H1 (cell line): Measurements from ENCODE around the gene FMNL2. TPM values are rescaled to one million over a fixed set of nuclear protein-coding genes. Genes with fewer than 3 reads are reported as not detected.

Experiments used
- CTCF ChIA-PET: fragments of 300-600 bp; sonication (Branson Sonifier 250); formaldehyde crosslinking; loops from one replicate; lab custom pipeline; 2021; ENCODE audit not compliant: partially characterized antibody; lab: Charles Lee
- POLR2A ChIA-PET: fragments of 300-600 bp; sonication (Branson Sonifier 250); formaldehyde crosslinking; loops from one replicate; lab custom pipeline; 2021; ENCODE audit warnings: inconsistent platforms; ENCODE audit not compliant: partially characterized antibody; lab: Charles Lee
- DNase-seq, 2 experiments: peaks; one replicate each; pipeline versions ENCODE4 v3.0.0 to v3.0.0-alpha.2; 2010 to 2022; ENCODE audit warnings: low spot score in 2 of 2, low read depth in 1 of 2, mixed read lengths in 1 of 2
- FAIRE-seq: peaks from 2 replicates; lab custom pipeline; 2011; peaks lifted over from hg19 to GRCh38; lab: Jason Lieb, UNC
- H2AFZ ChIP-seq: 2 replicates; pipeline ENCODE4 v1.8.1; 2012; ENCODE audit warnings: low read length, inconsistent platforms
- H2AK5ac ChIP-seq: 2 replicates; pipeline ENCODE4 v1.6.1; 2013; ENCODE audit warnings: low read depth, low read length
- H2BK120ac ChIP-seq: replicated peaks from 2 replicates; pipeline ENCODE3; 2013; ENCODE audit warnings: low read depth, low read length, inconsistent platforms
- H2BK12ac ChIP-seq: 2 replicates; pipeline ENCODE4 v1.6.1; 2013; ENCODE audit warnings: low read depth, low read length
- H2BK15ac ChIP-seq: 2 replicates; pipeline ENCODE4 v1.6.1; 2013; ENCODE audit warnings: low read length
- H2BK20ac ChIP-seq: 2 replicates; pipeline ENCODE4 v1.6.1; 2013; ENCODE audit warnings: low read length
- H2BK5ac ChIP-seq: 2 replicates; pipeline ENCODE4 v1.6.1; 2013; ENCODE audit warnings: low read depth, low read length
- H3K14ac ChIP-seq: 2 replicates; pipeline ENCODE4 v1.6.1; 2013; ENCODE audit warnings: inconsistent platforms; ENCODE audit not compliant: insufficient read length
- H3K18ac ChIP-seq: 2 replicates; pipeline ENCODE4 v1.6.1; 2013; ENCODE audit warnings: low read length; ENCODE audit errors: extremely low read depth
- H3K23ac ChIP-seq: 2 replicates; pipeline ENCODE4 v1.6.1; 2013; ENCODE audit warnings: inconsistent platforms; ENCODE audit not compliant: insufficient read length
- H3K23me2 ChIP-seq: 2 replicates; pipeline ENCODE4 v1.6.1; 2013; ENCODE audit warnings: low read depth, low read length
- H3K27ac ChIP-seq: 2 replicates; pipeline ENCODE4 v1.6.1; 2011; ENCODE audit warnings: low read depth, low read length, inconsistent platforms
- H3K27me3 ChIP-seq, 4 experiments: replicated peaks in 1 of 4; 1 replicate in 1 of 4; 2 replicates in 3 of 4; pipeline versions ENCODE4 v1.6.1 to v1.8.1; 2011 to 2013; ENCODE audit warnings: low read length in 3 of 4, mild to moderate bottlenecking in 3 of 4, inconsistent platforms in 2 of 4, mixed read lengths in 2 of 4, moderate library complexity in 1 of 4; ENCODE audit not compliant: control insufficient read depth in 3 of 4, insufficient read depth in 3 of 4; ENCODE audit errors: extremely low read depth in 1 of 4
- H3K36me3 ChIP-seq, 4 experiments: 2 replicates each; pipeline versions ENCODE4 v1.6.1 to v1.8.1; 2011 to 2013; ENCODE audit warnings: mild to moderate bottlenecking in 4 of 4, low read length in 3 of 4, moderate library complexity in 2 of 4, control low read depth in 1 of 4, inconsistent platforms in 1 of 4; ENCODE audit not compliant: insufficient read depth in 4 of 4, control insufficient read depth in 2 of 4
- H3K4ac ChIP-seq: replicated peaks from 2 replicates; pipeline ENCODE3; 2013; ENCODE audit warnings: low read length, low read depth, mixed read lengths, inconsistent platforms; ENCODE audit not compliant: insufficient read length
- H3K4me1 ChIP-seq, 4 experiments: replicated peaks in 1 of 4; 1 replicate in 1 of 4; 2 replicates in 3 of 4; pipeline versions ENCODE4 v1.6.1 to v1.8.1; 2011 to 2013; ENCODE audit warnings: low read length in 3 of 4, inconsistent platforms in 2 of 4, mixed read lengths in 1 of 4; ENCODE audit not compliant: insufficient read depth in 4 of 4, control insufficient read depth in 3 of 4
- H3K4me2 ChIP-seq, 2 experiments: 2 replicates each; pipeline versions ENCODE4 v1.6.1 to v1.8.1; 2011 to 2013; ENCODE audit warnings: low read depth in 2 of 2, low read length in 2 of 2, control low read depth in 1 of 2, inconsistent platforms in 1 of 2, mild to moderate bottlenecking in 1 of 2; ENCODE audit not compliant: insufficient read depth in 1 of 2
- H3K4me3 ChIP-seq, 4 experiments: fragments of 200-600, 300-600 bp in 1 of 4; sonication (generic), shearing (Covaris generic), sonication (Bioruptor Twin) in 1 of 4; 2 replicates each; pipeline versions ENCODE4 v1.5.1 to v1.8.1; 2011 to 2016; ENCODE audit warnings: low read length in 4 of 4, low read depth in 3 of 4, control low read depth in 2 of 4, inconsistent platforms in 2 of 4, mild to moderate bottlenecking in 2 of 4, mixed read lengths in 1 of 4, moderate library complexity in 1 of 4; ENCODE audit not compliant: insufficient read depth in 2 of 4; ENCODE audit errors: extremely low read depth in 1 of 4
- H3K56ac ChIP-seq: replicated peaks from 2 replicates; pipeline ENCODE3; 2013; ENCODE audit warnings: low read depth, mild to moderate bottlenecking, mixed read lengths, low read length, inconsistent platforms; ENCODE audit not compliant: insufficient read length
- H3K79me1 ChIP-seq: 2 replicates; pipeline ENCODE4 v1.6.1; 2013; ENCODE audit warnings: low read depth, low read length, control low read depth
- H3K79me2 ChIP-seq, 2 experiments: 2 replicates each; pipeline versions ENCODE4 v1.6.1 to v1.8.1; 2012 to 2013; ENCODE audit warnings: low read length in 2 of 2, mild to moderate bottlenecking in 2 of 2, inconsistent platforms in 1 of 2; ENCODE audit not compliant: insufficient read depth in 2 of 2, control insufficient read depth in 1 of 2
- H3K9ac ChIP-seq, 4 experiments: replicated peaks in 1 of 4; 1 replicate in 1 of 4; 2 replicates in 3 of 4; pipeline versions ENCODE4 v1.6.1 to v1.8.1; 2011 to 2013; ENCODE audit warnings: low read depth in 3 of 4, low read length in 3 of 4, control low read depth in 2 of 4, mild to moderate bottlenecking in 2 of 4, moderate library complexity in 2 of 4, inconsistent platforms in 1 of 4; ENCODE audit errors: extremely low read depth in 1 of 4
- H3K9me3 ChIP-seq, 2 experiments: 2 replicates each; pipeline versions ENCODE4 v1.6.1 to v1.8.1; 2012 to 2013; ENCODE audit warnings: mild to moderate bottlenecking in 2 of 2, moderate library complexity in 2 of 2, control low read depth in 1 of 2, inconsistent platforms in 1 of 2, low read depth in 1 of 2, low read length in 1 of 2, mixed read lengths in 1 of 2; ENCODE audit not compliant: insufficient read depth in 2 of 2
- H4K20me1 ChIP-seq, 2 experiments: replicated peaks in 1 of 2; 2 replicates each; pipeline versions ENCODE3 to v1.8.1; 2011 to 2013; ENCODE audit warnings: inconsistent platforms in 2 of 2, low read length in 2 of 2, mild to moderate bottlenecking in 1 of 2; ENCODE audit not compliant: insufficient read depth in 2 of 2, control insufficient read depth in 1 of 2
- H4K5ac ChIP-seq: 2 replicates; pipeline ENCODE4 v1.6.1; 2013; ENCODE audit warnings: low read length, low read depth, mixed read lengths, inconsistent platforms; ENCODE audit not compliant: insufficient read length
- H4K8ac ChIP-seq: 2 replicates; pipeline ENCODE4 v1.8.0; 2013; ENCODE audit warnings: mild to moderate bottlenecking, moderate library complexity, low read length, inconsistent platforms; ENCODE audit not compliant: insufficient read depth; ENCODE audit errors: extremely low read depth
- H4K91ac ChIP-seq: replicated peaks from 2 replicates; pipeline ENCODE3; 2013; ENCODE audit warnings: low read length, mixed read lengths, inconsistent platforms; ENCODE audit not compliant: insufficient read length
- CEBPB ChIP-seq: IDR thresholded peaks from 2 replicates; pipeline ENCODE4 v1.6.1; 2012; ENCODE audit warnings: low read depth, low read length
- EP300 ChIP-seq, 2 experiments: IDR thresholded peaks; 1 replicate in 1 of 2; 2 replicates in 1 of 2; pipeline ENCODE4 v1.6.1; 2011 to 2012; ENCODE audit warnings: low read depth in 2 of 2, low read length in 2 of 2, mild to moderate bottlenecking in 2 of 2, borderline replicate concordance in 1 of 2, inconsistent platforms in 1 of 2, moderate library complexity in 1 of 2
- HDAC2 ChIP-seq, 2 experiments: fragments of 300-600 bp in 1 of 2; sonication (generic) in 1 of 2; IDR thresholded peaks; 2 replicates each; pipeline ENCODE4 v1.6.1; 2011 to 2012; ENCODE audit warnings: low read depth in 2 of 2, low read length in 2 of 2, mild to moderate bottlenecking in 2 of 2, moderate library complexity in 2 of 2, borderline replicate concordance in 1 of 2, inconsistent platforms in 1 of 2
- MAX ChIP-seq: IDR thresholded peaks from 2 replicates; pipeline ENCODE4 v1.6.1; 2012; ENCODE audit warnings: inconsistent platforms
- POLR2A ChIP-seq, 2 experiments: IDR thresholded peaks; 1 replicate in 1 of 2; 2 replicates in 1 of 2; pipeline ENCODE4 v1.6.1; 2011; ENCODE audit warnings: low read depth in 2 of 2, low read length in 2 of 2, mild to moderate bottlenecking in 2 of 2; ENCODE audit errors: control extremely low read depth in 1 of 2
- SP2 ChIP-seq: IDR thresholded peaks from 2 replicates; pipeline ENCODE4 v1.6.1; 2012; ENCODE audit warnings: mild to moderate bottlenecking, low read length, inconsistent platforms
- SP4 ChIP-seq: IDR thresholded peaks from 2 replicates; pipeline ENCODE4 v1.6.1; 2012; ENCODE audit warnings: low read length, inconsistent platforms
- TAF1 ChIP-seq: IDR thresholded peaks from 2 replicates; pipeline ENCODE4 v1.6.1; 2011; ENCODE audit warnings: mild to moderate bottlenecking, low read depth, low read length
- WGBS, 2 experiments: shearing (Covaris generic) in 1 of 2; methylation state at CpG; one replicate each; pipeline versions ENCODE4 v1.1.6 to v1.1.7; 2013 to 2015; ENCODE audit warnings: low lambda C conversion rate in 2 of 2, mixed read lengths in 2 of 2, inconsistent platforms in 1 of 2, low coverage in 1 of 2, missing lambda C conversion rate in 1 of 2; ENCODE audit not compliant: insufficient replicate concordance in 2 of 2, insufficient coverage in 1 of 2, insufficient read length in 1 of 2; ENCODE audit errors: extremely low coverage in 1 of 2, missing lambda C conversion rate in 1 of 2; 5-methylcytosine and 5-hydroxymethylcytosine counted together
- polyA plus RNA-seq, 7 experiments: library from polyadenylated mRNA; depleted of rRNA in 3 of 7; stranded (reverse) in 5 of 7; unstranded in 2 of 7; fragments of >200 nt in 5 of 7; fragments of 200-250 nt in 2 of 7; gene quantifications; 1 replicate in 5 of 7; 2 replicates in 1 of 7; 4 replicates in 1 of 7; pipeline versions ENCODE4 v1.2.1 to v1.2.3, GENCODE V29; 2011 to 2013; ENCODE audit warnings: missing spikeins in 2 of 7, mixed read lengths in 2 of 7
- total RNA-seq: library from RNA; stranded (reverse); fragmentation: NEBNext Ultra II Directional; extraction: Animal tissue kit (Norgen Biotek cat#: 25700); gene quantifications from 2 replicates; pipeline ENCODE4 v1.2.1, GENCODE V29; 2021
- TF ChIP-seq, protein P1 (sequence below): IDR thresholded peaks from 2 replicates; pipeline ENCODE4 v1.6.1; 2012; ENCODE audit warnings: low read length, inconsistent platforms

Gene FMNL2
- total and polyA plus RNA-seq, 2 of the 8 experiments (the other 6 are each of a cell fraction or from before 2014, with no cell fraction given) = 15.5 to 45.1 TPM

- peak overlapping the region; percentile 96 to 98 for H3K4me2 ChIP-seq
- H2BK12ac ChIP-seq = no peak overlapping the region
- H3K14ac ChIP-seq = no peak overlapping the region
- H2AK5ac ChIP-seq = no peak overlapping the region
- H3K9me3 ChIP-seq = no peaks in the 10 kb centered on the region
- no peak overlapping the region for H2BK5ac ChIP-seq
- peak overlapping the region; percentile 10 for H4K5ac ChIP-seq
- no peak overlapping the region for H3K56ac ChIP-seq
- H2BK20ac ChIP-seq = no peak overlapping the region
- no peak overlapping the region for H4K91ac ChIP-seq
- DNase-seq = peak in 1 of 2 experiments; percentile 73
- ChIA-PET POLR2A (interaction anchor here (0.5 to 2.5 kb wide), 12 partner anchors 8 to 381 kb away, joined by 3 to 9 read pairs (median 3); partner anchors contain the start of genes ARL6IP6, PRPF40A and STAM2), CTCF (interaction anchor here (0.8 to 2.0 kb wide), 13 partner anchors 9 to 312 kb away, joined by 3 to 6 read pairs (median 4); partner anchors contain the start of gene STAM2)
- H2BK15ac ChIP-seq = no peak overlapping the region
- H3K27me3 ChIP-seq = no peaks in the 10 kb centered on the region
- 3% methylated on average over 42 of the region's 42 CpGs; no CpG with 5 or more reads in 1 of the 2 experiments for WGBS, 2 experiments
- H3K36me3 ChIP-seq = no peaks in the 10 kb centered on the region
- peaks cover 0 to 9% (median 1%) of the 10 kb centered on the region in 4 experiments; a peak in 3 of 7 replicates for H3K4me1 ChIP-seq
- H3K23me2 ChIP-seq = peaks cover 10% of the 10 kb centered on the region
- peak overlapping the region; percentile 67 to 74 (median 71) for H3K9ac ChIP-seq
- H3K23ac ChIP-seq = no peak overlapping the region
- H3K79me2 ChIP-seq = peaks cover 4 to 51% of the 10 kb centered on the region in 2 experiments; a peak in 3 of 4 replicates
- H2BK120ac ChIP-seq = no peak overlapping the region
- H3K27ac ChIP-seq = no peak overlapping the region
- no peak overlapping the region; the same call in 1 of the 2 replicates for H3K18ac ChIP-seq
- H3K4me3 ChIP-seq = peak overlapping the region; percentile 62 to 99 (median 86)
- peak overlapping the region; percentile 22 for H4K8ac ChIP-seq
- peaks cover 5% of the 10 kb centered on the region; the same call in 1 of the 2 replicates for H3K79me1 ChIP-seq
- FAIRE-seq = peak; percentile 28
- H3K4ac ChIP-seq = no peak overlapping the region
- peaks cover 14 to 17% of the 10 kb centered on the region in 2 experiments for H4K20me1 ChIP-seq
- no peak overlapping the region; the same call in 1 of the 2 replicates for H2AFZ ChIP-seq
- TF ChIP-seq, protein P1, sequence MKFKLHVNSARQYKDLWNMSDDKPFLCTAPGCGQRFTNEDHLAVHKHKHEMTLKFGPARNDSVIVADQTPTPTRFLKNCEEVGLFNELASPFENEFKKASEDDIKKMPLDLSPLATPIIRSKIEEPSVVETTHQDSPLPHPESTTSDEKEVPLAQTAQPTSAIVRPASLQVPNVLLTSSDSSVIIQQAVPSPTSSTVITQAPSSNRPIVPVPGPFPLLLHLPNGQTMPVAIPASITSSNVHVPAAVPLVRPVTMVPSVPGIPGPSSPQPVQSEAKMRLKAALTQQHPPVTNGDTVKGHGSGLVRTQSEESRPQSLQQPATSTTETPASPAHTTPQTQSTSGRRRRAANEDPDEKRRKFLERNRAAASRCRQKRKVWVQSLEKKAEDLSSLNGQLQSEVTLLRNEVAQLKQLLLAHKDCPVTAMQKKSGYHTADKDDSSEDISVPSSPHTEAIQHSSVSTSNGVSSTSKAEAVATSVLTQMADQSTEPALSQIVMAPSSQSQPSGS = no peak
- no peak for TF ChIP-seq SP2
- TF ChIP-seq POLR2A (IDR thresholded peaks at IDR 0.05; ENCODE audit: control extremely low read depth in 1 of 2, low read depth in 2 of 2, low read length in 2 of 2) = 0 out of 3 replicates have a peak, but pooled peaks of 1 of the 2 experiments have one; percentile 11
- TF ChIP-seq CEBPB = no peak
- TF ChIP-seq EP300 (IDR thresholded peaks at IDR 0.05; ENCODE audit: borderline replicate concordance in 1 of 2, low read depth in 2 of 2, low read length in 2 of 2) = no peak
- TF ChIP-seq SP4 = peak; percentile 71; the same call in 1 of the 2 replicates
- TF ChIP-seq HDAC2 (IDR thresholded peaks at IDR 0.05; ENCODE audit: borderline replicate concordance in 1 of 2, low read depth in 2 of 2, low read length in 2 of 2) = no peak
- TF ChIP-seq MAX = peak; percentile 70
- TF ChIP-seq TAF1 = peak; percentile 42; the same call in 1 of the 2 replicates
Observed at GRCh38 chr2:152336119-152336853, 1.3 kb downstream of the FMNL2 start.
